ENCODE data around the gene HCN4. TPM values are rescaled to one million over a fixed set of nuclear protein-coding genes. Genes with fewer than 3 reads are reported as not detected.

The HCN4 gene
- total RNA-seq, 1 donor from 2014 or later = 0.17 TPM

DNA sequence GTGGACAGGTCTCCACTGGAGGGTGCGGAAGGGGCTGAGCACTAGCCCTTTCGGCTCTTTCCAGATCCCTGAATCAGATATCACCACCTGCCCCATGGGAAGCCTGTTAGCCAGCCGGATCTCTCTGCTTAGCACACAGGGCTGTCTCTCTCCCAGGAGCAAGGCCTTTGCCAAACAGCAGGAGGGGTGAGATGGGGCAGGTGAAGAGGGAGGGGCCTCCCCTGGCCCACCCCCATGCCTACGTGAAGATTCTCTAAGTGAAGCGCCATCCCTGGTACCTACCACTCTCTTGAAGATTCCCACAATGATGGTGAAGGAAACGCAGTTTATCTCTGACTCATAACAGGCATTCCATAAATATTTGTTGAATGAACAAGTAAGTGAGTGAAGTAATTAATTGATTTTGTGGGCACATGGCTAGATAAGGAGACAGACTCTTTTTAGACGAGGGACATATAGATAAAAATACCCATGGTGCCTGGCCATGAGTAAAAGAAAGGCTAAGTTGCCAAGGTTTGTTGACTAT is 19.6 kb upstream of the HCN4 start:
- DNase-seq (ENCODE audit: low read depth) = peak; percentile 47
- H3K4me3 ChIP-seq (ENCODE audit: low read depth, low read length) = no peak overlapping the region
- TF ChIP-seq CTCF (conservative IDR thresholded peaks at IDR 0.05; ENCODE audit: low read depth, low read length) = no peak

DNA sequence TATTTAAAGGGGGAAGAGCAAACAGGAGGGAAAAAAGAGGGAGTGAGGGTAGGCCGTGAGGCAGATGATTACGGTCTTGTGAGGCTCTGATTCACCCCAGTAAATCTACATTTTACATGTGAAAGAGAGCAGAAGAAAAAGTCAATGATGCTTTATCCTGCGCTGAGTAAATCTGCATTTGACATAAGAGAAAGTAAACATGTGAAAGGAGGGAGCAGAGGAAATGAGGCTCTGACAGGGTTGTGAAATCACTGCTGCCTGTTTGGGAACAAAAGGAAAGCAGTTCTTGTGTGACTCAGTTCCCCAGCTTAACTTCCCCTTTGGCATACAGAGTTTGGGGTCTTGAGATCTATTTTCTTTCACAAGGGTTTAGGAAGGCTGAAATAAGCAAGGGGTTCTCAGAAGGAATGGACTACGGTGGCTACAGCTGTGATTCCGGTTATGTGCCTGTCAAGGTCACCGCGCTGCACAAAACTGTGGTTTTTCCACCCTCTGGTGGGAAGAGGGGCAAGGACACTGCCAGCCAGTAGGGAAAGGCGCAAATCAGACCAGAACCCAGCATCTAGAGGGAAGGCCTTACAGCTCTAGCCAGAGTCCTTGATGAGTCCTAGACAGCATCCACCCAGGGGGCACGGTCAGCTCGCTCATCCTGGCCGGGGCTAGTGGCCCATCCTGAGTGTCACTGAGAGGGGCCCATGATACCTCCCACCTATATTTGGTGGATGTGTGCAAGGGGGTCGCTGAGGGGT is 18.9 kb upstream of the HCN4 start:
- no peak for DNase-seq (ENCODE audit: low read depth)
- H3K4me3 ChIP-seq (ENCODE audit: low read depth, low read length) = no peak overlapping the region
- TF ChIP-seq CTCF (conservative IDR thresholded peaks at IDR 0.05; ENCODE audit: low read depth, low read length) = no peak

DNA sequence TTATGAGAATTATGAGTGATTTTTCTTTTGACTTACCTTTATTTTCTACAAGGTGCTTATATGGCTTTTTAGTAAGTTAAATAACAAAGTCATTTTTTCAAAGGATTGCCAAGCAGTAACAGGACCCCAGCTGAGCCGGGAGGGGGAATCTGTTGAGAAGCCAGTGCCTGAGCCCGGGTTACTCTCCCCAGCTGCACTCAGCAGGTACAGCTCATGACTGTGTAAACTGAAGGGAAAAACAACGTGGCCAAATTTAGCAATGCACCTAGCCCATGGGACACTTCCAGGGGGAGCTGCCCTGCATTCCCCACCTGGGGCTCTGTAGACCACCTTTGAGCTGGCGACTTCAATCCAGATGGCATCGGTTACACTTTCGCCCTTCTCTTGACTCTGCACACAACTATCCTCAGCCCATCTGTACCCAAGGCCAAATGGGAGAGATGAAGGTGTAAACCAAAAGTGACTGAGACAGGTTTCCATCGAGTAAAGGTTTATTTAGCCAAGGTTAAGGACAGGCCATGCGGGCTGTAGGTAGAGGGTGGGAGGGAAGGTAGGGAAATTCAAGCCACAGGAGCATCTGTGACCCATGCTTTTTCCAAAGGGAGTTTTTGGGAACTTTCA is 18.2 kb upstream of the HCN4 start:
- DNase-seq (ENCODE audit: low read depth) = no peak
- H3K4me3 ChIP-seq (ENCODE audit: low read depth, low read length) = no peak overlapping the region
- no peak for TF ChIP-seq CTCF (conservative IDR thresholded peaks at IDR 0.05; ENCODE audit: low read depth, low read length)

DNA sequence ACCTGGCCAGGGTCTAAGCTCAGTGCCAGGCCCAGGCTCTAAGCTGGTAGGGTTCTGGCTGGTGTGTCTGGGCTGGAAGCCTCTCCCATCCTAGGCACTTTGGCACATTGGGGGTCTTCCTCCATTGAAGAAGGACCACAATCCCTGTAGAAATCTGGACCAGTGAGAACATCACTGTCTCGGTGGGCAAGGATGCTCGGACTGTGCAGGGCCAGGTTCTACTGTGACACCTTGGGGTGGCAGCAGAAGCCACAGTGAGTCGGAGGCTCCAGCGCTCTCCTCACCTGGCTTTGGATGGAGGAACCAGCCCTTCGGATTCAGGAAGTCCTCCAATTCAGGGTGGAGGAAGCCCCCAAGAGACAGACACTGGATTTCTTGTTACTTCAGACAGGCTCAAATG is 17.5 kb upstream of the HCN4 start:
- no peak for TF ChIP-seq CTCF (conservative IDR thresholded peaks at IDR 0.05; ENCODE audit: low read depth, low read length)
- H3K4me3 ChIP-seq (ENCODE audit: low read depth, low read length) = no peak overlapping the region
- DNase-seq (ENCODE audit: low read depth) = no peak

GRCh38 chr15:73385205-73385604 is 16.4 kb upstream of the HCN4 start:
- no peak for DNase-seq (ENCODE audit: low read depth)
- TF ChIP-seq CTCF (conservative IDR thresholded peaks at IDR 0.05; ENCODE audit: low read depth, low read length) = no peak
- H3K4me3 ChIP-seq (ENCODE audit: low read depth, low read length) = no peak overlapping the region

DNA sequence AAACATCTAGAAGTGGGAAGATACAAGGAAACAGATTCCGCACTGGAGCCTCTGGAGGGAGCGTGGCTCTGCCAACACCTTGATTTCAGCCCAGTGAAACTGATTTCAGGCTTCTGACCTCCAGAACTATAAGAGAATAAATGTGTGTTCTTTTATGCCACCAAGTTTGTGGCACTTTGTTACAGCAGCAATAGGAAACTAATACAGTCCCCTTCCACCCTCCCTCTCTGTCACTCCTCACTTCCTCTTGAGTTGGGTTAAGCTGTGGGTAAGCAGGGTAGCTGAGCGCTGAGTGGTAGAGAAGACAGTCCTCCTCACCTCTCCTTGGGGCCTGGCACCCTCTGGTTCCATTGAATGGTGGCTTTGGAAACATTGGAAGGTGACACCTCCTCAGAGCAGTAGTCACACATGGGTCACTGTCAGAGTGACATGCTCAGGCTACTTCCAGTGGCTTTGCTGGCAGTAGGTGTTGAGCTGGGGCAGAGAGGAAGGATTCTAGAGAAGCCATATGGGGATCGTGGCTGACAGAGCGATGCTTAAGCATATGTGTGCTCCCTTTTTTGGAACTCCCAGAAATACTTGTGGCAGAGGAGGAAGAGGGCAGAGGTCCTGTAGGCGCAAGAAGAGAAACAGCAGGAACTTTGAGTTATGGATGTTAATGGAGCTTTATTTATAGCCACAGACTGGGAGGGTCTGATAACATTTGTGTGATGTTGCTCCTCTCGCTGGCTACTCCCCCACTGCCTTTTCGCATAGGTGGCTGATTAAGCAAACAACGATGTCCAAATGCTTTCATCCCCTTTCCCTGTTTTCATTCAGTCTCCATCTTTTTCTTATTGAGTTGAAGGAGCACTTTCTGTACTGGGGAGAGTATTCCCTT is 14.8 kb upstream of the HCN4 start:
- DNase-seq (ENCODE audit: low read depth) = no peak
- no peak overlapping the region for H3K4me3 ChIP-seq (ENCODE audit: low read depth, low read length)
- TF ChIP-seq CTCF (conservative IDR thresholded peaks at IDR 0.05; ENCODE audit: low read depth, low read length) = no peak

Data from epithelial cell of proximal tubule (primary cell).